Stomach (tissue), 4 donors: Measurements from ENCODE around the gene KIAA1217.

Source experiments
- EP300 ChIP-seq: sonication (generic); formaldehyde crosslinking; IDR thresholded peaks from one replicate; pipeline ENCODE4 v1.6.1; 2017; ENCODE audit warnings: antibody characterized with exemption
- POLR2A ChIP-seq, 4 donors: fragments of 450-650 bp; IDR thresholded peaks; one replicate each; pipeline ENCODE4 v1.6.1; 2016; ENCODE audit warnings: antibody characterized with exemption in 4 of 4, control low read depth in 2 of 4, mild to moderate bottlenecking in 1 of 4, moderate library complexity in 1 of 4
- POLR2AphosphoS5 ChIP-seq, 3 donors: sonication (generic); formaldehyde crosslinking; IDR thresholded peaks; one replicate each; pipeline ENCODE4 v1.6.1; 2016; ENCODE audit warnings: antibody characterized with exemption in 3 of 3
- TF ChIP-seq, protein P1 (sequence below), 7 experiments: fragments of 450-650 bp in 4 of 7; fragments of 200-600 bp in 3 of 7; sonication (generic) in 3 of 7; IDR thresholded peaks; one replicate each; pipeline ENCODE4 v1.5.1; 2016 to 2019; ENCODE audit warnings: antibody characterized with exemption in 7 of 7, control low read depth in 2 of 7, mild to moderate bottlenecking in 1 of 7

DNA sequence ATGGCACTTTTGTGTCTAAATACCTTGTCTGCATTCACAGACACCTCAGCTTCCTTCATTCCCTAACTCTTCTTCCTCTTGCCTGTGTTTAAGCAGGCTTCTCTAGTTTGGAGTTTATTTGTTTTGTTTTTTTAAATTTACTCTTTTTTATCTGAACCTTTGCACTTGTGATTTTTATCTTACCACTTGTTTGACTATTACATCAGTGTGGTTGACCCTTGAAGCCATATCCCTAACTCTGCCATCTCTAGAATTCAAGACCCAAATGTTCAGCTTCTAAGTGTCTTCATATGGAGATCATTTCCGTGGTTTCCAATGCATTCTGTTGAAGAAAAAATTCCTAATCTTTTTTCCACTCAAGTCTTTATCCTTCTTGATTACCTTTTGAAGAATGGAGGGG, 233.3 kb downstream of the KIAA1217 start:
- TF ChIP-seq, protein P1, sequence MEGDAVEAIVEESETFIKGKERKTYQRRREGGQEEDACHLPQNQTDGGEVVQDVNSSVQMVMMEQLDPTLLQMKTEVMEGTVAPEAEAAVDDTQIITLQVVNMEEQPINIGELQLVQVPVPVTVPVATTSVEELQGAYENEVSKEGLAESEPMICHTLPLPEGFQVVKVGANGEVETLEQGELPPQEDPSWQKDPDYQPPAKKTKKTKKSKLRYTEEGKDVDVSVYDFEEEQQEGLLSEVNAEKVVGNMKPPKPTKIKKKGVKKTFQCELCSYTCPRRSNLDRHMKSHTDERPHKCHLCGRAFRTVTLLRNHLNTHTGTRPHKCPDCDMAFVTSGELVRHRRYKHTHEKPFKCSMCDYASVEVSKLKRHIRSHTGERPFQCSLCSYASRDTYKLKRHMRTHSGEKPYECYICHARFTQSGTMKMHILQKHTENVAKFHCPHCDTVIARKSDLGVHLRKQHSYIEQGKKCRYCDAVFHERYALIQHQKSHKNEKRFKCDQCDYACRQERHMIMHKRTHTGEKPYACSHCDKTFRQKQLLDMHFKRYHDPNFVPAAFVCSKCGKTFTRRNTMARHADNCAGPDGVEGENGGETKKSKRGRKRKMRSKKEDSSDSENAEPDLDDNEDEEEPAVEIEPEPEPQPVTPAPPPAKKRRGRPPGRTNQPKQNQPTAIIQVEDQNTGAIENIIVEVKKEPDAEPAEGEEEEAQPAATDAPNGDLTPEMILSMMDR (IDR thresholded peaks at IDR 0.05), result no peak
- TF ChIP-seq POLR2A (IDR thresholded peaks at IDR 0.05) (no peak), POLR2AphosphoS5 (IDR thresholded peaks at IDR 0.05) (no peak), EP300 (no peak)
